ENCODE data around the gene METTL2B.

- TF ChIP-seq ZNF274 (IDR thresholded peaks at IDR 0.05; ENCODE audit: borderline replicate concordance, extremely low read depth, low read length) (no peak), GABPA (IDR thresholded peaks at IDR 0.05; ENCODE audit: borderline replicate concordance, insufficient read depth, low read length) (no peak), CTCF (IDR thresholded peaks at IDR 0.05; ENCODE audit: control extremely low read depth in 1 of 3, insufficient read depth in 1 of 3, low read depth in 1 of 3, low read length in 3 of 3) (no peak), POLR2A (IDR thresholded peaks at IDR 0.05; ENCODE audit: control extremely low read depth in 1 of 2, low read depth in 2 of 2, low read length in 2 of 2) (no peak), SIX5 (IDR thresholded peaks at IDR 0.05; ENCODE audit: low read depth, low read length) (no peak)
Measured at GRCh38 chr7:128497405-128497804, 20.9 kb downstream of the METTL2B start.
